ENCODE measurements around the gene SPINK5.

Gene SPINK5

GRCh38 chr5:148186248-148187003, 122.6 kb downstream of the SPINK5 start:
- Histone ChIP-seq H3K4me1 (ENCODE audit: control insufficient read depth in 1 of 2, insufficient read depth in 2 of 2, low read length in 2 of 2) (no peaks in the 10 kb centered on the region), H3K27ac (ENCODE audit: low read depth, low read length) (no peak overlapping the region), H4K12ac (ENCODE audit: low read depth, low read length) (no peak overlapping the region), H3K4me3 (ENCODE audit: low read depth, low read length) (no peak overlapping the region), H2AFZ (ENCODE audit: insufficient read depth, low read length, poor library complexity) (no peak overlapping the region), H2BK5ac (ENCODE audit: low read depth, low read length, poor library complexity) (no peak overlapping the region), H3K79me2 (ENCODE audit: control insufficient read depth, insufficient read depth, low read length, poor library complexity) (no peaks in the 10 kb centered on the region), H3K4me2 (ENCODE audit: low read length) (no peak overlapping the region), H4K8ac (ENCODE audit: low read depth, low read length) (no peak overlapping the region), H2AK5ac (ENCODE audit: low read length) (no peak overlapping the region), H3K36me3 (ENCODE audit: control insufficient read depth in 1 of 2, insufficient read depth in 2 of 2, low read length in 2 of 2) (no peaks in the 10 kb centered on the region), H3K9me3 (ENCODE audit: insufficient read depth, low read depth, low read length) (no peaks in the 10 kb centered on the region), H3K14ac (ENCODE audit: low read length) (no peak overlapping the region), H3K79me1 (ENCODE audit: low read length) (no peaks in the 10 kb centered on the region), H3K27me3 (ENCODE audit: insufficient read depth, low read length) (no peaks in the 10 kb centered on the region), H2BK120ac (ENCODE audit: insufficient read depth, low read length, poor library complexity) (no peak overlapping the region), H3K18ac (ENCODE audit: low read length) (no peak overlapping the region), H4K91ac (ENCODE audit: low read depth, low read length) (no peak overlapping the region), H3K23ac (ENCODE audit: low read length) (no peak overlapping the region), H3K9ac (ENCODE audit: low read length) (no peak overlapping the region), H3K4ac (ENCODE audit: low read depth, low read length) (no peak overlapping the region), H2BK12ac (ENCODE audit: low read length) (no peak overlapping the region)
- peak; percentile 20 to 61 for DNase-seq
- no CpG with 5 or more reads among the region's 3 CpGs for WGBS (ENCODE audit: extremely low coverage, insufficient coverage, insufficient read length)
